H1 (cell line): ENCODE measurements around the gene TBX4.

ENCODE experiments used
- BACH1 ChIP-seq: IDR thresholded peaks from 2 replicates; pipeline ENCODE4 v1.6.1; 2012; ENCODE audit warnings: low read length, improper control_type of control experiment
- EGR1 ChIP-seq: IDR thresholded peaks from 2 replicates; pipeline ENCODE4 v1.6.1; 2011; ENCODE audit warnings: low read depth, low read length, borderline replicate concordance
- EP300 ChIP-seq, 2 experiments: IDR thresholded peaks; 1 replicate in 1 of 2; 2 replicates in 1 of 2; pipeline ENCODE4 v1.6.1; 2011 to 2012; ENCODE audit warnings: low read depth in 2 of 2, low read length in 2 of 2, mild to moderate bottlenecking in 2 of 2, borderline replicate concordance in 1 of 2, inconsistent platforms in 1 of 2, moderate library complexity in 1 of 2
- NRF1 ChIP-seq: IDR thresholded peaks from 2 replicates; pipeline ENCODE4 v1.6.1; 2011; ENCODE audit warnings: mild to moderate bottlenecking, low read depth, low read length, improper control_type of control experiment
- POLR2A ChIP-seq, 2 experiments: IDR thresholded peaks; 1 replicate in 1 of 2; 2 replicates in 1 of 2; pipeline ENCODE4 v1.6.1; 2011; ENCODE audit warnings: low read depth in 2 of 2, low read length in 2 of 2, mild to moderate bottlenecking in 2 of 2; ENCODE audit errors: control extremely low read depth in 1 of 2
- RBBP5 ChIP-seq: IDR thresholded peaks from 2 replicates; pipeline ENCODE4 v1.7.1; 2012; ENCODE audit warnings: low read depth, mild to moderate bottlenecking, inconsistent platforms, low read length, moderate library complexity, borderline replicate concordance
- SP2 ChIP-seq: IDR thresholded peaks from 2 replicates; pipeline ENCODE4 v1.6.1; 2012; ENCODE audit warnings: mild to moderate bottlenecking, low read length, inconsistent platforms
- TAF7 ChIP-seq: optimal IDR thresholded peaks from 2 replicates; pipeline ENCODE3; 2011; ENCODE audit warnings: low read depth, mild to moderate bottlenecking, inconsistent platforms, low read length, moderate library complexity, borderline replicate concordance
- TBP ChIP-seq: IDR thresholded peaks from 2 replicates; pipeline ENCODE4 v1.6.1; 2011; ENCODE audit warnings: low read depth, low read length, improper control_type of control experiment
- TEAD4 ChIP-seq: IDR thresholded peaks from 2 replicates; pipeline ENCODE4 v1.6.1; 2012; ENCODE audit warnings: low read depth, low read length, inconsistent platforms, mixed read lengths
- TF ChIP-seq, protein P1 (sequence below), 3 experiments: IDR thresholded peaks; 1 replicate in 2 of 3; 2 replicates in 1 of 3; pipeline versions ENCODE4 v1.5.1 to v1.6.1; 2011; ENCODE audit warnings: low read length in 3 of 3, mild to moderate bottlenecking in 3 of 3, inconsistent platforms in 2 of 3, low read depth in 1 of 3, moderate library complexity in 1 of 3; ENCODE audit not compliant: insufficient read depth in 1 of 3; ENCODE audit errors: control extremely low read depth in 1 of 3
- TF ChIP-seq, protein P2 (sequence below): IDR thresholded peaks from 2 replicates; pipeline ENCODE4 v1.6.1; 2012; ENCODE audit warnings: inconsistent platforms

DNA sequence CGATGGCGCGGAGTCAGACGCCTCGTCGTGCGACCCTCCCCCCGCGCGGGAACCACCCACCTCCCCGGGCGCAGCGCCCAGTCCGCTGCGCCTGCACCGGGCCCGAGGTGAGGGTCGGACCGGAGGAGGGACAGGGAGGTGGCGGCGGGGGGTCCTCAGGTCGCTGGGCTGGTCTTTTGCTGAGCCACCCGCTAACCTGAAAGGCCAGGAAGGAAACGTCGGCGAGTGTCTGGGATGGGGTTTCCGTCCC, 47.6 kb upstream of the TBX4 start:
- TF ChIP-seq TEAD4 (no peak), POLR2A (IDR thresholded peaks at IDR 0.05; ENCODE audit: control extremely low read depth in 1 of 2, low read depth in 2 of 2, low read length in 2 of 2) (no peak), RBBP5 (no peak), EGR1 (no peak), SP2 (no peak), NRF1 (no peak), BACH1 (no peak), EP300 (IDR thresholded peaks at IDR 0.05; ENCODE audit: borderline replicate concordance in 1 of 2, low read depth in 2 of 2, low read length in 2 of 2) (no peak), TAF7 (no peak), TBP (no peak)
- TF ChIP-seq, protein P1, sequence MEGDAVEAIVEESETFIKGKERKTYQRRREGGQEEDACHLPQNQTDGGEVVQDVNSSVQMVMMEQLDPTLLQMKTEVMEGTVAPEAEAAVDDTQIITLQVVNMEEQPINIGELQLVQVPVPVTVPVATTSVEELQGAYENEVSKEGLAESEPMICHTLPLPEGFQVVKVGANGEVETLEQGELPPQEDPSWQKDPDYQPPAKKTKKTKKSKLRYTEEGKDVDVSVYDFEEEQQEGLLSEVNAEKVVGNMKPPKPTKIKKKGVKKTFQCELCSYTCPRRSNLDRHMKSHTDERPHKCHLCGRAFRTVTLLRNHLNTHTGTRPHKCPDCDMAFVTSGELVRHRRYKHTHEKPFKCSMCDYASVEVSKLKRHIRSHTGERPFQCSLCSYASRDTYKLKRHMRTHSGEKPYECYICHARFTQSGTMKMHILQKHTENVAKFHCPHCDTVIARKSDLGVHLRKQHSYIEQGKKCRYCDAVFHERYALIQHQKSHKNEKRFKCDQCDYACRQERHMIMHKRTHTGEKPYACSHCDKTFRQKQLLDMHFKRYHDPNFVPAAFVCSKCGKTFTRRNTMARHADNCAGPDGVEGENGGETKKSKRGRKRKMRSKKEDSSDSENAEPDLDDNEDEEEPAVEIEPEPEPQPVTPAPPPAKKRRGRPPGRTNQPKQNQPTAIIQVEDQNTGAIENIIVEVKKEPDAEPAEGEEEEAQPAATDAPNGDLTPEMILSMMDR (IDR thresholded peaks at IDR 0.05; ENCODE audit: control extremely low read depth in 1 of 3, insufficient read depth in 1 of 3, low read depth in 1 of 3, low read length in 3 of 3) = no peak
- TF ChIP-seq, protein P2, sequence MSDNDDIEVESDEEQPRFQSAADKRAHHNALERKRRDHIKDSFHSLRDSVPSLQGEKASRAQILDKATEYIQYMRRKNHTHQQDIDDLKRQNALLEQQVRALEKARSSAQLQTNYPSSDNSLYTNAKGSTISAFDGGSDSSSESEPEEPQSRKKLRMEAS = no peak
